ENCODE data around the gene LPAR2.

DNA sequence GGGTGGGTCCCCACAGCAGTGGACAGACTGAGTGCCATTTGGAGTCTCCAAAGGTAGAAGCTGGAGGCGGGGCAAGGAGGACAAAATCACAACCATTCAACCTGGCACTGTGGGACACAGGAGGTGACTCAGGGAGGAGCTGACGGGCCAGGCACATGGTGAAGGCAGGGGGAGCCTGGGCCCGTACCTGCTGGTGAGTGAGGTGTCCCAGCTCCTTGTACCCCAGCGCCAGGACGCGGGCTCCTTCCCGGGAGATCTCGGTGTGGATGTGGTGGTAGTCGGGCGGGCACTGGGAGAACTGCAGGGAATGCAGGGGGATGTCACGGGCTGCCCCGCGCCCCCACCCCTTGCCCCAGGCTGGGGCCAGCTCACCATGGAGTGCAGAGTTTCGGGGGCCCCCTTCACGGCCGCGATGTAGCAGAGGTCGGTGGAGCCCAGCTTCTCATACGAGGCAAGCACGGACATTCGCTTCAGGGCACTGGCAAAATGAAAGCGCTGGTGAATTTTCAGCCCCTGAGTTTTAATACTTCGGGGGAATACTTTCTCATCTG is 25.7 kb upstream of the LPAR2 start:
- TF ChIP-seq, protein P1, sequence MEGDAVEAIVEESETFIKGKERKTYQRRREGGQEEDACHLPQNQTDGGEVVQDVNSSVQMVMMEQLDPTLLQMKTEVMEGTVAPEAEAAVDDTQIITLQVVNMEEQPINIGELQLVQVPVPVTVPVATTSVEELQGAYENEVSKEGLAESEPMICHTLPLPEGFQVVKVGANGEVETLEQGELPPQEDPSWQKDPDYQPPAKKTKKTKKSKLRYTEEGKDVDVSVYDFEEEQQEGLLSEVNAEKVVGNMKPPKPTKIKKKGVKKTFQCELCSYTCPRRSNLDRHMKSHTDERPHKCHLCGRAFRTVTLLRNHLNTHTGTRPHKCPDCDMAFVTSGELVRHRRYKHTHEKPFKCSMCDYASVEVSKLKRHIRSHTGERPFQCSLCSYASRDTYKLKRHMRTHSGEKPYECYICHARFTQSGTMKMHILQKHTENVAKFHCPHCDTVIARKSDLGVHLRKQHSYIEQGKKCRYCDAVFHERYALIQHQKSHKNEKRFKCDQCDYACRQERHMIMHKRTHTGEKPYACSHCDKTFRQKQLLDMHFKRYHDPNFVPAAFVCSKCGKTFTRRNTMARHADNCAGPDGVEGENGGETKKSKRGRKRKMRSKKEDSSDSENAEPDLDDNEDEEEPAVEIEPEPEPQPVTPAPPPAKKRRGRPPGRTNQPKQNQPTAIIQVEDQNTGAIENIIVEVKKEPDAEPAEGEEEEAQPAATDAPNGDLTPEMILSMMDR (conservative IDR thresholded peaks at IDR 0.05; ENCODE audit: low read depth, low read length): no peak
- TF ChIP-seq EZH2phosphoT487 (IDR thresholded peaks at IDR 0.05; ENCODE audit: borderline replicate concordance, low read length): no peak

Data from PC-3 (cell line).